ENCODE data around the gene TRAPPC13. TPM values are rescaled to one million over a fixed set of nuclear protein-coding genes. Genes with fewer than 3 reads are reported as not detected.

The TRAPPC13 gene
- total and polyA plus RNA-seq, 2 of the 13 experiments (the other 11 are each of a cell fraction or from before 2014, with no cell fraction given): 8.4 to 19.6 TPM

- POLR2A ChIA-PET: no interaction called here
- intact Hi-C loops (cut with micrococcal nuclease; ENCODE audit: unreplicated experiment): no loop called here
- Histone ChIP-seq H3K9ac (ENCODE audit: insufficient read depth, low read depth, low read length) (no peak overlapping the region), H2AFZ (ENCODE audit: low read length) (no peak overlapping the region), H3K36me3 (replicated peaks in 1 of 2; ENCODE audit: control insufficient read depth in 1 of 2, insufficient read depth in 2 of 2, low read length in 2 of 2) (peaks cover 3 to 9% of the 10 kb centered on the region in 2 experiments; a peak in 4 of 5 replicates), H3K4me2 (ENCODE audit: low read depth, low read length) (no peak overlapping the region), H3K27ac (ENCODE audit: extremely low read length, insufficient read depth, low read length) (peak overlapping the region; percentile 31), H4K20me1 (ENCODE audit: insufficient read depth, low read length) (no peaks in the 10 kb centered on the region), H3K79me2 (ENCODE audit: insufficient read depth, low read length) (peaks cover 10% of the 10 kb centered on the region), H3K4me3 (replicated peaks in 1 of 3; ENCODE audit: insufficient read depth in 1 of 3, low read depth in 2 of 3, low read length in 3 of 3) (no peak overlapping the region), H3K9me3 (ENCODE audit: low read length) (no peaks in the 10 kb centered on the region), H3K27me3 (ENCODE audit: control insufficient read depth in 1 of 2, insufficient read depth in 2 of 2, low read length in 2 of 2) (no peaks in the 10 kb centered on the region), H3K4me1 (ENCODE audit: insufficient read depth, low read length) (peaks cover 30% of the 10 kb centered on the region)
- peak; percentile 81 for ATAC-seq
- BruUV-seq (replicated peaks): no TSS peak
- DNase-seq (ENCODE audit: low spot score): peak; percentile 48
- no peak for FAIRE-seq
- CTCF ChIA-PET (ENCODE audit: low intra/inter-chr PET ratio, low total read pairs): no interaction called here
- in situ Hi-C loops (cut with HindIII; ENCODE audit: extremely low pct_ligation_motif_present, low pct_unique_long_range_greater_than_20kb): no loop called here
- TF ChIP-seq PTBP1 (IDR thresholded peaks at IDR 0.05; ENCODE audit: low read depth, low read length, poor library complexity, severe bottlenecking): no peak
- no peak for TF ChIP-seq GTF3A (CRISPR knock-in tag; conservative IDR thresholded peaks at IDR 0.05)
- no peak for TF ChIP-seq BRD4 (CRISPR knock-in tag; IDR thresholded peaks at IDR 0.05)
- TF ChIP-seq ZNF280B (CRISPR knock-in tag; IDR thresholded peaks at IDR 0.05; ENCODE audit: borderline replicate concordance): no peak
- TF ChIP-seq GTF2F1 (IDR thresholded peaks at IDR 0.05; ENCODE audit: low read length): no peak
- TF ChIP-seq ZNF572 (CRISPR knock-in tag; IDR thresholded peaks at IDR 0.05): no peak
- TF ChIP-seq NFE2L2 (IDR thresholded peaks at IDR 0.05; ENCODE audit: low read length): no peak
- TF ChIP-seq FOXP1 (IDR thresholded peaks at IDR 0.05): no peak
- TF ChIP-seq FOXP1 (CRISPR knock-in tag; IDR thresholded peaks at IDR 0.05): 0 out of 2 replicates have a peak, but pooled peaks have one; percentile 37
- peak; percentile 39; the same call in 1 of the 2 replicates for TF ChIP-seq FOXJ3 (CRISPR knock-in tag; IDR thresholded peaks at IDR 0.05; ENCODE audit: borderline replicate concordance)
- TF ChIP-seq ZNF780A (CRISPR knock-in tag; IDR thresholded peaks at IDR 0.05): no peak
- no peak for TF ChIP-seq KDM1A (CRISPR knock-in tag; IDR thresholded peaks at IDR 0.05)
- TF ChIP-seq, protein P1, sequence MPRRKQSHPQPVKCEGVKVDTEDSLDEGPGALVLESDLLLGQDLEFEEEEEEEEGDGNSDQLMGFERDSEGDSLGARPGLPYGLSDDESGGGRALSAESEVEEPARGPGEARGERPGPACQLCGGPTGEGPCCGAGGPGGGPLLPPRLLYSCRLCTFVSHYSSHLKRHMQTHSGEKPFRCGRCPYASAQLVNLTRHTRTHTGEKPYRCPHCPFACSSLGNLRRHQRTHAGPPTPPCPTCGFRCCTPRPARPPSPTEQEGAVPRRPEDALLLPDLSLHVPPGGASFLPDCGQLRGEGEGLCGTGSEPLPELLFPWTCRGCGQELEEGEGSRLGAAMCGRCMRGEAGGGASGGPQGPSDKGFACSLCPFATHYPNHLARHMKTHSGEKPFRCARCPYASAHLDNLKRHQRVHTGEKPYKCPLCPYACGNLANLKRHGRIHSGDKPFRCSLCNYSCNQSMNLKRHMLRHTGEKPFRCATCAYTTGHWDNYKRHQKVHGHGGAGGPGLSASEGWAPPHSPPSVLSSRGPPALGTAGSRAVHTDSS (CRISPR knock-in tag; conservative IDR thresholded peaks at IDR 0.05): no peak
- TF ChIP-seq, protein P2, sequence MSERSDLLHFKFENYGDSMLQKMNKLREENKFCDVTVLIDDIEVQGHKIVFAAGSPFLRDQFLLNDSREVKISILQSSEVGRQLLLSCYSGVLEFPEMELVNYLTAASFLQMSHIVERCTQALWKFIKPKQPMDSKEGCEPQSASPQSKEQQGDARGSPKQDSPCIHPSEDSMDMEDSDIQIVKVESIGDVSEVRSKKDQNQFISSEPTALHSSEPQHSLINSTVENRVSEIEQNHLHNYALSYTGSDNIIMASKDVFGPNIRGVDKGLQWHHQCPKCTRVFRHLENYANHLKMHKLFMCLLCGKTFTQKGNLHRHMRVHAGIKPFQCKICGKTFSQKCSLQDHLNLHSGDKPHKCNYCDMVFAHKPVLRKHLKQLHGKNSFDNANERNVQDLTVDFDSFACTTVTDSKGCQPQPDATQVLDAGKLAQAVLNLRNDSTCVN (CRISPR knock-in tag; IDR thresholded peaks at IDR 0.05; ENCODE audit: borderline replicate concordance): no peak
- TF ChIP-seq NCOR1 (IDR thresholded peaks at IDR 0.05; ENCODE audit: borderline replicate concordance, low read length): no peak
- no peak for TF ChIP-seq ZNF788 (CRISPR knock-in tag; IDR thresholded peaks at IDR 0.05; ENCODE audit: borderline replicate concordance)
- 0 out of 2 replicates have a peak, but pooled peaks have one; percentile 10 for TF ChIP-seq NCOA2 (CRISPR knock-in tag; IDR thresholded peaks at IDR 0.05)
- no peak for TF ChIP-seq AKAP8 (CRISPR knock-in tag; IDR thresholded peaks at IDR 0.05)
- TF ChIP-seq RCOR2 (CRISPR knock-in tag; IDR thresholded peaks at IDR 0.05): no peak
- TF ChIP-seq ZFP36 (IDR thresholded peaks at IDR 0.05; ENCODE audit: borderline replicate concordance, low read depth, low read length, partially characterized antibody): no peak
- peak; percentile 45 for TF ChIP-seq HNF4A (CRISPR knock-in tag; IDR thresholded peaks at IDR 0.05)
- TF ChIP-seq HNRNPK (IDR thresholded peaks at IDR 0.05; ENCODE audit: low read depth, low read length, poor library complexity, severe bottlenecking): no peak
- TF ChIP-seq SP4 (CRISPR knock-in tag; IDR thresholded peaks at IDR 0.05): no peak
- no peak for TF ChIP-seq ZNF354B (CRISPR knock-in tag; IDR thresholded peaks at IDR 0.05)
- TF ChIP-seq SIN3A (IDR thresholded peaks at IDR 0.05; ENCODE audit: borderline replicate concordance, low read depth, low read length): no peak
Measured at GRCh38 chr5:65630981-65631380, 6.2 kb downstream of the TRAPPC13 start.
